Epithelial cell of prostate (primary cell): ENCODE data around the gene FAM171A2.
"Not testable (repeated sequence)": the region's sequence is repeated elsewhere in the genome, so short reads cannot be mapped to it uniquely, and the experiment has no call there.

Source experiments
- DNase-seq: peaks from one replicate; pipeline ENCODE4 v3.0.0-alpha.2; 2011; ENCODE audit warnings: low read depth, low spot score
- H3K27ac ChIP-seq: fragments of 450-650 bp; 2 replicates; pipeline ENCODE4 v1.5.1; 2017; ENCODE audit warnings: mild to moderate bottlenecking

Gene FAM171A2

GRCh38 chr17:44348234-44348987 lies 15.2 kb downstream of the FAM171A2 start:
- peak overlapping the region; percentile 92 for H3K27ac ChIP-seq

DNA sequence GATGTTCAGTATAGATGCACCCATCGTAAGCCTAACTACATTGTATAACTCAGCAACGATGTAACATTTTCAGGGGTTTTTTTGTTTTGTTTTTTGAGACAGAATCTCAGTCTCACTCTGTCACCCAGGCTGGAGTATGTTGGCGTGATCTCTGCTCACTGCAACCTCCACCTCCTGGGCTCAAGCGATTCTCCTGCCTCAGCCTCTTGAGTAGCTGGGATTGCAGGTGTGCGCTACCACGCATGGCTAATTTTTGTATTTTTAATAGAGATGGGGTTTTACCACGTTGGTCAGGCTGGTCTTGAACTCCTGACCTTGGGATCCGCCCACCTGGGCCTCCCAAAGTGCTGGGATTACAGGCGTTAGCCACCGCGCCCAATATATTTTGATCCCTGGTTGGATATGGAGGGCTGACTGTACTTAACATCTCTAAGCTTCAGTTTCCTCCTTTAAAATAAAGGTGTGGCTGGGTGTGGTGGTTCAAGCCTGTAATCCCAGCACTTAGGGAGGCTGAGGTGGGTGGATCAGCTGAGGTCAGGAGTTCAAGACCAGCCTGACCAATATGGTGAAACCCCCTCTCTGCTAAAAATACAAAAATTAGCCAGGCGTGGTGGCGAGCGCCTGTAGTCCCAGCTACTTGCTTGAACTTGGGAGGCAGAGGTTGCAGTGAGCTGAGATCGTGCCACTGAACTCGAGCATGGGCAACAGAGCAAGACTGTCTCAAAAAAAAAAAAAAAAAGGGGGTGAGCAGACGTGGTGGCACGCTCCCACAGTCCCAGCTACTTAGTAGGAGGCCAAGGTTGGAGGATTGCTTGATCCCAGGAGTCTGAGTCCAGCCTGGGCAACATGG lies 16.2 kb downstream of the FAM171A2 start:
- DNase-seq: not testable (repeated sequence)
- H3K27ac ChIP-seq: peak overlapping the region; percentile 92

More at GRCh38 chr17:44348234-44348987, 15.2 kb downstream of the FAM171A2 start:
- peak; percentile 80 for DNase-seq

DNA sequence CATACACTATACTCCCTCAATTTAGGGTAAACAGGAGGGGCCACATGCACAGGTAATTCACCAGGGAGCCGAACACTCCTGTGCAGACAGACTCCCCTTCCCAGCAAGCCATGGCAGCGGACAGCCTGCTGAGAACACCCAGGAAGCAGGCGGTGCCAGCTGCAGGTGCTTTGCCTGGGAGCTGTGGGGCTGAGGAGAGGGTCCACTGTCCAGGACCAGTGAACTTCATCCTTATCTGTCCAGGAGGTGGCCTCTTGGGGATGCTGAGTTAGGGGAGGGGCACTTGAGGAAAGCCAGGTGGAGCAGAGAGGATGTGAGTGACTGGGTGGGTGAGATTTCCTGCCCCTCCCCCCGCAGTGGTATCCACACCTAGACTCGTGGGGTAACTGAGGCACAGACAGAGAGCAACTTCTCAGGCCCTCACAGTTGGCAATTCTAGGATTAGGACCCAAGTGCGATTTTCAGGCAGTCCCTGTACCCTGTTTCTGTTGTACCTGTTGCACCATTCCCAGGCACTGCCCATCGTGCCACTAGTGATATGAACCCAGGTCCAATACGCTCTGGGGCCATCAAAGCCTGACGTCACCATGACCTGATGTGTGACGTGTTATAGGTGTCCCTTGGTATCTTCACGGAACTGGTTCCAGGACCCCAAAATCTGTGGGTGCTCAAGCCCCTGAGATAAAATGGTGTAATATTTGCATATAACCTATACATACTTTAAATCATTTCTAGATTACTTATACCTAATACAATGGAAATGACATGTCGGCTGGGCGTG lies 17.4 kb downstream of the FAM171A2 start:
- H3K27ac ChIP-seq: peak overlapping the region; percentile 92

GRCh38 chr17:44345454-44346026 lies 18.1 kb downstream of the FAM171A2 start:
- no peak for DNase-seq
- H3K27ac ChIP-seq: peak overlapping the region; percentile 92

More for the DNA sequence above, 17.4 kb downstream of the FAM171A2 start:
- DNase-seq: no peak

DNA sequence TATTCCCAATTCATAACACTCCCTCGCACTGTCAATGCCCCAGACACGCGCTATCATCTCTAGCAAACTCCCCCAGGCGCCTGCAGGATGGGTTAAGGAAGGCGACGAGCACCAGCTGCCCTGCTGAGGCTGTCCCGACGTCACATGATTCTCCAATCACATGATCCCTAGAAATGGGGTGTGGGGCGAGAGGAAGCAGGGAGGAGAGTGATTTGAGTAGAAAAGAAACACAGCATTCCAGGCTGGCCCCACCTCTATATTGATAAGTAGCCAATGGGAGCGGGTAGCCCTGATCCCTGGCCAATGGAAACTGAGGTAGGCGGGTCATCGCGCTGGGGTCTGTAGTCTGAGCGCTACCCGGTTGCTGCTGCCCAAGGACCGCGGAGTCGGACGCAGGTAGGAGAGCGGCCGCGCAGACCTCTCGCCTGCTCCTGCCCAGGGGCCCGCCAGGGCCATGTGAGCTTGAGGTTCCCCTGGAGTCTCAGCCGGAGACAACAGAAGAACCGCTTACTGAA lies 18.7 kb downstream of the FAM171A2 start, which contains the start of gene GRN:
GRN (plus strand) TSS at position 364 of the 515 bp plus-strand sequence. CDS start 3,863 bp downstream, outside the sequence.
- peak within 1 kb of the TSS; percentile 92 for H3K27ac ChIP-seq
- peak; percentile 94 for DNase-seq

DNA sequence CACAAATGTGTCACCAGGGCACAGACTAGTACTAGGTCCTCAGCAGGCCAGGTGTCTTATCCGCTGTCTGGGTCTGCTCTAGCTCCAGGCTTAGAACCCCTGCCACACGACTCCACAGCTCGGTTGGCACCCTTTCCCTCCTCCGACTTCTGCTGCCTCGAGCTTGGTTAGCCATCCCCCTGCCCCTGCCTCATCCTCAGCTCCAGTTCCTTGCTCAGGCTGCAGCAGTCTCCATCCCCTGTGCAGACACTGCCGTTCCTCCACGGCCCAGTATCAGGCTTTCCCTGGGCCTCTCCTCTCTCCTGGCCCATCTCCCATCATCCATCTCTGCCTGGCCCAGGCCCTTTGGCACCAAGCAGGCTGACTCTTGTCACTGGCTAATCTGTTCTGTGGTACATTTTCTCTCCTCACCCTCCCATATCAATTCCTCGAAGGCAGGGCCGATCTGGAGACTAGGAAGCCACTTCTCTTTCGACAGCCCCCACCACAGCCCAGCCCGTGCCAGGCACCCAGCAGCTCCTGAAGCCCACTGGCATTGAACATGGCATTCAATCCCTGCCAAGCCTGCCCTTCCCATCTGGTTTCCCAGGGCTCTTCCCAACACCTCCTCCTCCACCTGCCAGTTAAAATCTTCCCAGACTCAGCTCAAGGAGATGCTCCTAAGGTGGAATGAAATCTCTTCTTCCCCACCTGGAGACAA lies 20.0 kb downstream of the FAM171A2 start:
- H3K27ac ChIP-seq: no peak overlapping the region
- DNase-seq: no peak

DNA sequence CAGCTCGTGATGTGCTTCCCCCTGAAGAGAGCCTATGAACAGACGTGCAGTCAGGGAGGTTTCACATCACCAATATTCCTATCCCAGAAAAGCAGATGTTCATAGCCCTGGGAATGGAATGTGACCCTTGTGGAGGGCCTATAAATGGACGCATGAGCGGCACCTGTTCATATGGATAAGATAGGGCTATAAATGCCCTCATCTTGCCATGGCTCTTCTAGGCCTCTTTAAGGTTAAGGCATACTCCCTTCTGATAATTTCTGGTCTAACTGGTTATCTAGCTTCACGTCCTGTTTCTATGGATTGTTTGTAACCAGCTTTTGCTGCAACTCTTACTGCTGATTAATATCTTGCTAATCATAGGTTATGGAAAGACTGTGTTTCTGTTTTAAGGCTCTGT lies 23.1 kb downstream of the FAM171A2 start:
- DNase-seq, H3K27ac ChIP-seq: not testable (repeated sequence)

- DNase-seq: no peak
- H3K27ac ChIP-seq: no peak overlapping the region
These were observed 25.0 kb downstream of the FAM171A2 start for GRCh38 chr17:44338702-44339101.

DNA sequence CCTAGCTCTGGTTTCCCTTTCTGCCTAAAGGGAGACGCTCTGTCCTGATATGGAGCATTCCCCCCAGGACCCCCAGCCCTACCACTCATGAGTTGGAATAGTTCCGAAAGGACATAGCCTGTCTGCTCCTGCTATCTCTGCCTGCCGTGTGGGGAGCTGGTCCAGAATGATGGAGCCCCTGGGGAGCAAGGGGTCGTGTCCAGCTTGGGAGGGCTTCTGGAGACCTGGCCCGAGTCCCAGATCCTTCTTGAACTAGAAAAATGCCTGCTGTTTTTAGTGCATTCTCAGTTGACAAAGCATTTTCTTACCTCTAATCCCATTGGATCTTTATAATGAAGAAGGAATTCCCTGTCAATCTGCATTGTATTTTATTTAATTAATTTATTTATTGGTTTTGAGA lies 27.7 kb downstream of the FAM171A2 start:
- DNase-seq: no peak
- no peak overlapping the region for H3K27ac ChIP-seq

- no peak overlapping the region for H3K27ac ChIP-seq
- no peak for DNase-seq
These were observed 28.1 kb downstream of the FAM171A2 start for GRCh38 chr17:44335564-44335963.

DNA sequence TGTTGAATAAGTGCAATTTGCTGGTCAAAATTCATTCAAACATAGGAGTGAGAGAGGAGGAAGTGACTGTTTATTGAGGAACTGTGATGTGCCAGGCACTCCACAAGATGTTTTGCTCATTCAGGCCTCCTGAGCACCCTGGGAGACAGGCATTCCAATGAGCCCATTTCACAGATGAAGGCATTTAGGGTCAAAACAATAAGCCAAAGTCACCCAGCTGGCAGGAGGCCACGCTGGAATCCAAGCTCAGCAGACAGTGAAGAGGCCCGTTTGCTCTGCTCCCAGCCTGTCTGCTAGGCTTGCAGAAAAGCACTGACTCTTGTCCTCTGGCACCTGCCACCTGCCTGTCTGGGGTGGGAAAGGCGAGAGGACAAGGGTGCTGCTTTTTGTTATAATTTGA lies 28.9 kb downstream of the FAM171A2 start:
- DNase-seq: no peak

GRCh38 chr17:44334315-44334714 lies 29.3 kb downstream of the FAM171A2 start:
- H3K27ac ChIP-seq: no peak overlapping the region
- DNase-seq: no peak

More for the DNA sequence above, 28.9 kb downstream of the FAM171A2 start:
- H3K27ac ChIP-seq: no peak overlapping the region

DNA sequence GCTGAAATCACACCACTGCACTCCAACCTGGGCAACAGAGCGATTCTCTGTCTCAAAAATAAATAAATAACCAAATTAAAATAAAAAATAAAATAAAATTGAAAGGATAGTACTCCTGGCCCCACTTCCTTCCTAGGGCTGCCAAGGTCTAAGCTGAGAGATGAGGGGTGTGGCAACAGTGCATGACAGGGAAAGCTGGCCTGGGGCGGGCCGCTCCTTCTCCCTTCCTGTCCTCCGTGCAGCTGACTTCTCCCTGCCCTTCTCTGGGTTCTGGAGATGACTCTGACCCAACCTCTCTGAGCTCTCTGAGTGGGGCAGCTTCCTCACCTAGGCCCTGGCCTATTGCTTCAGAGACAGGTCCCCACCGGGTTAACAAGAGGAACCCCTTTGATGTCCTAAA lies 30.3 kb downstream of the FAM171A2 start:
- no peak overlapping the region for H3K27ac ChIP-seq
- DNase-seq: no peak

- DNase-seq: no peak
- no peak overlapping the region for H3K27ac ChIP-seq
These were observed 32.3 kb downstream of the FAM171A2 start for GRCh38 chr17:44331249-44331760.

DNA sequence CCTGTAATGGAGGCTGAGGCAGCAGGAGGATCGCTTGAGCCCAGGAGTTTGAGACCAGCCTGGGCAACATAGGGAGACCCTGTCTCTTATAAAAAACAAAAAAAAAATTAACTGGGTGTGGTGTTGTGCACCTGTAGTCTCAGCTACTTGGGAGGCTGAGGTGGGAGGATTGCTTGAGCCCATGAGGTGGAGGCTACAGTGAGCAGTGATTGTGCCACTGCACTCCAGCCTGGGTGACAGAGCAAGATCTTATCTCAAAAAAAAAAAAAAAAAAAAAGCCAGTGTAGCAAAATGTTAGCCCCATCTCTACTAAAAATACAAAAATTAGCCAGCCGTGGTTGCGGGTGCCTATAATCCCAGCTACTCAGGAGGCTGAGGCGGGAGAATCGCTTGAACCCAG lies 33.4 kb downstream of the FAM171A2 start:
- not testable (repeated sequence) for H3K27ac ChIP-seq, DNase-seq

DNA sequence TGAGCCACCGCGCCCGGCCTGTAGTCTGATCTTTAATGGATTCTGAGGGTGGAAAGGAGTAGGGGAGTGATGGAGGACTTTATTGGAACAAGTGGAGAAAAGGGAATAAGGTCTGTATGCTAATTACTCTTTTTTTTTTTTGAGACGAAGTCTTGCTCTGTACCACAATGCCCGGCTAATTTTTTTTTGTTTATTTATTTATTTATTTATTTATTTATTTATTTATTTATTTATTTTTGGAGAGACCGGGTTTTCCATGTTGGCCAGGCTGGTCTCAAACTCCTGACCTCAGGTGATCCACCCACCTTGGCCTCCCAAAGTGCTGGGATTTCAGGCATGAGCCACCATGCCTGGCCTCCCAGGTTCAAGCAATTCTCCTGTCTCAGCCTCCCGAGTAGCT lies 34.1 kb downstream of the FAM171A2 start:
- not testable (repeated sequence) for DNase-seq, H3K27ac ChIP-seq

- no peak overlapping the region for H3K27ac ChIP-seq
- no peak for DNase-seq
These were observed 35.8 kb downstream of the FAM171A2 start for GRCh38 chr17:44327715-44328449.

- DNase-seq: peak; percentile 70
- no peak overlapping the region for H3K27ac ChIP-seq
These were observed 36.7 kb downstream of the FAM171A2 start for GRCh38 chr17:44326861-44327444.
